AG04450 (cell line): ENCODE results near the gene PPP1R15B. TPM values are rescaled to one million over a fixed set of nuclear protein-coding genes. Genes with fewer than 3 reads are reported as not detected.

Experiments
- CTCF ChIA-PET: fragments of 300-600, 350-600 bp; formaldehyde crosslinking; extraction: SDS; loops from one replicate; lab custom pipeline; 2022; ENCODE audit warnings: antibody characterized with exemption, inconsistent platforms; lab: Charles Lee
- POLR2A ChIA-PET: fragments of 350-600 bp; formaldehyde crosslinking; extraction: SDS; loops from one replicate; lab custom pipeline; 2021; ENCODE audit warnings: antibody characterized with exemption, inconsistent platforms; lab: Yijun Ruan, JAX
- DNase-seq: peaks from one replicate; pipeline ENCODE4 v3.0.0-alpha.2; 2011; ENCODE audit warnings: low read depth, low spot score
- H3K27ac ChIP-seq: one replicate; pipeline ENCODE4 v1.5.1; 2012; ENCODE audit warnings: low read depth, low read length, control low read depth
- H3K27me3 ChIP-seq: one replicate; pipeline ENCODE4 v1.6.0; 2012; ENCODE audit warnings: low read length; ENCODE audit not compliant: control insufficient read depth, insufficient read depth
- H3K4me3 ChIP-seq: 2 replicates; pipeline ENCODE4 v1.5.1; 2011; ENCODE audit warnings: mild to moderate bottlenecking, low read depth, low read length, control low read depth
- H3K9me3 ChIP-seq: 2 replicates; pipeline ENCODE4 v1.5.1; 2012; ENCODE audit warnings: low read length; ENCODE audit not compliant: control insufficient read depth, insufficient read depth
- polyA plus RNA-seq: library from polyadenylated mRNA; depleted of rRNA; stranded (reverse); fragments of >200 nt; gene quantifications from 2 replicates; pipeline ENCODE4 v1.2.3, GENCODE V29; 2011
- TF ChIP-seq, protein P1 (sequence below): IDR thresholded peaks from 2 replicates; pipeline ENCODE4 v1.5.1; 2011; ENCODE audit warnings: low read depth, low read length, control low read depth, inconsistent platforms

The PPP1R15B gene
- polyA plus RNA-seq, 1 experiment: 28.4 TPM

DNA sequence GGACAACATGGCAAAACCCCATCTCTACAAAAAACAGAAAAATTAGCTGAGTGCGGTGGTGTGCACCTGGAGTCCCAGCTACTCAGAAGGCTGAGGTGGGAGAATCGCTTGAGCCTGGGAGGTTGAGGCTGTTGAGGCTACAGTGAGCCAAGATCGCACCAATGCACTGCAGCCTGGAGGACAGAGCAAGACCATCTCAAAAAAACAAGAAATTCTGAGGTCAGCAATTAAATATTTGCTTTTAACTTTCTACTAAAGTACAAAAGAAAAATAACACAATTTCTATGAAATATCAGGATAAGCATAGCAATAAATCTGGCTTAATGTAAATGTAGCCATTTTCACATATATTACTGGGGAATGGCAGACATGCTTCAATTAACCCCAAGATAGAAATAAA, 9.9 kb downstream of the PPP1R15B start:
- TF ChIP-seq, protein P1, sequence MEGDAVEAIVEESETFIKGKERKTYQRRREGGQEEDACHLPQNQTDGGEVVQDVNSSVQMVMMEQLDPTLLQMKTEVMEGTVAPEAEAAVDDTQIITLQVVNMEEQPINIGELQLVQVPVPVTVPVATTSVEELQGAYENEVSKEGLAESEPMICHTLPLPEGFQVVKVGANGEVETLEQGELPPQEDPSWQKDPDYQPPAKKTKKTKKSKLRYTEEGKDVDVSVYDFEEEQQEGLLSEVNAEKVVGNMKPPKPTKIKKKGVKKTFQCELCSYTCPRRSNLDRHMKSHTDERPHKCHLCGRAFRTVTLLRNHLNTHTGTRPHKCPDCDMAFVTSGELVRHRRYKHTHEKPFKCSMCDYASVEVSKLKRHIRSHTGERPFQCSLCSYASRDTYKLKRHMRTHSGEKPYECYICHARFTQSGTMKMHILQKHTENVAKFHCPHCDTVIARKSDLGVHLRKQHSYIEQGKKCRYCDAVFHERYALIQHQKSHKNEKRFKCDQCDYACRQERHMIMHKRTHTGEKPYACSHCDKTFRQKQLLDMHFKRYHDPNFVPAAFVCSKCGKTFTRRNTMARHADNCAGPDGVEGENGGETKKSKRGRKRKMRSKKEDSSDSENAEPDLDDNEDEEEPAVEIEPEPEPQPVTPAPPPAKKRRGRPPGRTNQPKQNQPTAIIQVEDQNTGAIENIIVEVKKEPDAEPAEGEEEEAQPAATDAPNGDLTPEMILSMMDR: no peak
- H3K4me3 ChIP-seq: no peak overlapping the region
- ChIA-PET CTCF (interaction anchor here (1.9 kb wide), 1 partner anchor 38 kb away, joined by 9 read pairs; no protein-coding TSS in a partner anchor), POLR2A (no interaction called here)
- no peak for DNase-seq
- H3K27me3 ChIP-seq: no peaks in the 10 kb centered on the region
- no peaks in the 10 kb centered on the region for H3K9me3 ChIP-seq
- H3K27ac ChIP-seq: no peak overlapping the region

DNA sequence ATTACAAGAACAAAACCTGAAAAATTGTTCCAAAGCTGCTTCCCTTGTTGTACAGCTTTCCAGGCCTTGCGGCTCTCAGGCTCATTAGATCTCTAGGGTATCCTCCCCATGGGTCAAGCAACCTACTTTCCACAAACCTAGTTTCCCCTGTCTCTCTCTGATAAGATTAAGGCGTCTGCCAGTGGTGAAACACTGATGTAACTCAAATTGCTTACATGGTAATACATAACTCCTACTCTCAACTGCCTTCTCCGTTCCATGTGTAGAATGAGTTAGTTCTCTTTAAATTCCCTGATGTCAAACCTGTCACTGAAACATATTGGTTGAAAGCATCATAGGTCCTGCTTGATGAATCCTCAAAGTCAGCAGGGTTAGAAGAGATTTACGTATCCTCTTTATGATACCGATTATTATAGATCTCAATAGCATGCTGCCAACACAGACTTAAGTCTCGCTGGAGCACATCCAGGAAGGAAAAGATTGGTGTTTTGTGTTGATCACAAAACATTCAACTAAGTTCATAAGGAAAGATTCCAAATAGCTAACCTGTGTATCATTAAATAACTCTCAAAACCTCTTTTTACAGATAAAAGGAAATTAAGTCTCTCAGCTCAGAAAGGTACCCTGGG, 10.6 kb downstream of the PPP1R15B start:
- POLR2A ChIA-PET: interaction anchor here (0.7 kb wide), 1 partner anchor 358 kb away, joined by 9 read pairs; no protein-coding TSS in a partner anchor
- CTCF ChIA-PET: interaction anchor here (1.5 to 4.1 kb wide), 3 partner anchors 37 to 238 kb away, joined by 9 to 42 read pairs (median 10); partner anchors contain the start of gene GOLT1A
- TF ChIP-seq, protein P1: no peak
- Histone ChIP-seq H3K9me3 (no peaks in the 10 kb centered on the region), H3K4me3 (no peak overlapping the region), H3K27ac (no peak overlapping the region), H3K27me3 (no peaks in the 10 kb centered on the region)
- no peak for DNase-seq

DNA sequence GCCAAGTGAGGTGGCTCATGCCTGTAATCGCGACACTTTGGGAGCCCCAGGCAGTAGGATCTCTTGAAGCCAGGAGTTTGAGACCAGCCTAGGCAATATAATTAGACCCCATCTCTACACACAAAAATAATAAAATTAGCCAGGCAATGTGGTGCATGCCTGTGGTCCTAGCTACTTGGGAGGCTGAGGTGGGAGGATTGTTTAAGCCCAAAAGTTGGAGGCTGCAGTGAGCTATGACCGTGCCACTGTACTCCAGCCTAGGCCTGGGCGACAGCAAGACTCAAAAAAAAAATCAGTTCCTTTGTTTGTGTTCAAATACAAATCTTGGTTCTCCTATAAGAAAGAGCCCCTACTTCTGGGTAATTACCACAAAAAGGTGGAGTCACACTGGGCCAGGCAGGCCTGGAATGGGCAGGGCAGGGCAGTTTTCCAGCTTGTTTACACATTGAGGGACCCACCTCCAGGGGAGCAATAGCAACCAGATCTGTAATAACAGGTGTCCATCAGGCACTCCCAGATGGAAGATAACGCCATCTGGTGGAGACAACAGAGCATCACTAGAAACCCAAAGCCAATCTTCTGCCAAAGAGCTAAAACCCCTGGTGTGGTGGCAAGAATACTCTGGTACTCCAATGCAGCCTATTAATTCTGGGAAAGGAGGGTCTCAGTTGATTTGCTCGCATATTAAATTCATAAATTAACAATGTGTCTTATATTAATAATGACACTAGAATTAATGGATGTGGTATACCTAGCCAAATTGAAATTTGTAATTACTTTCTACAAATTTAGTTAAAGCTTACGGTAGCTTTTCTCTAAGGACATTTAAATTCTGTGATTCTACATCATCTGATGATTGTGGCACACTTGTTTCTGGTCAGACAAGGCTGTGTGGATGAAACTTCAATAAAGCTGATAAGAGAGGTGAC, 13.2 kb downstream of the PPP1R15B start:
- CTCF ChIA-PET: interaction anchor here (0.5 to 5.6 kb wide), 65 partner anchors 9 to 544 kb away, joined by 3 to 122 read pairs (median 6); partner anchors contain the start of genes ETNK2, GOLT1A, PIK3C2B and PLEKHA6

DNA sequence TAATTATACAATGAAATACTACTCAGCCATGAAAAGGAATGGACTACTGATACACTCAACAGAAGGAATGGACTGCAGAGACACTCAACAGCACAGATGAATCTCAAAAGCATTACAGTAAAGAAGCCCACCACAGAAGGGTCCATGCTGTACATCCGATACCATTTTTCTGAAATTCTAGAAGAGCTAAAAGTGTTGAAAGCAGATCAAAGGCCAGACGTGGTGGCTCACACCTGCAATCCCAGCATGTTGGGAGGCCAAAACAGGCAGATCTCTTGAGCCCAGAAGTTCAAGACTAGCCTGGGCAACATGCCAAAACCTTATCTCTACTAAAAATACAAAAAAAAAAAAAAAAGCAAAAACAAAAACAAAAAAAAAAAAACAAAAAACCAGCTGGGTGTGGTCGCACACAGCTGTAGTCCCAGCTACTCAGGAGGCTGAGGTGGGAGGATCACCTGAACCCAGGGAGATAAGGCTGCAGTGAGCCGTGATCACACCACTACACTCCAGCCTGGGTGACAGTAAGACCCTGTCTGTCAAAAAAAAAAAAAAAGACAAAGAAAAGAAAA, 15.5 kb downstream of the PPP1R15B start:
- ChIA-PET POLR2A (interaction anchor here (0.6 kb wide), 1 partner anchor 526 kb away, joined by 3 read pairs; no protein-coding TSS in a partner anchor), CTCF (interaction anchor here (0.6 to 5.6 kb wide), 8 partner anchors 35 to 230 kb away, joined by 3 to 122 read pairs (median 16); partner anchors contain the start of genes GOLT1A, PLEKHA6 and REN)
- no peak overlapping the region for H3K4me3 ChIP-seq
- DNase-seq: no peak
- no peaks in the 10 kb centered on the region for H3K9me3 ChIP-seq
- no peak overlapping the region for H3K27ac ChIP-seq
- H3K27me3 ChIP-seq: no peaks in the 10 kb centered on the region
- TF ChIP-seq, protein P1: no peak

More for the DNA sequence above, 13.2 kb downstream of the PPP1R15B start:
- no peaks in the 10 kb centered on the region for H3K27me3 ChIP-seq
- DNase-seq: no peak
- no peak overlapping the region for H3K27ac ChIP-seq
- H3K9me3 ChIP-seq: no peaks in the 10 kb centered on the region
- POLR2A ChIA-PET: interaction anchor here (1.1 kb wide), 1 partner anchor 40 kb away, joined by 3 read pairs; no protein-coding TSS in a partner anchor
- no peak overlapping the region for H3K4me3 ChIP-seq
- TF ChIP-seq, protein P1: peak; percentile 85
